ENCODE results near the gene MYO18B.

Gene MYO18B

DNA sequence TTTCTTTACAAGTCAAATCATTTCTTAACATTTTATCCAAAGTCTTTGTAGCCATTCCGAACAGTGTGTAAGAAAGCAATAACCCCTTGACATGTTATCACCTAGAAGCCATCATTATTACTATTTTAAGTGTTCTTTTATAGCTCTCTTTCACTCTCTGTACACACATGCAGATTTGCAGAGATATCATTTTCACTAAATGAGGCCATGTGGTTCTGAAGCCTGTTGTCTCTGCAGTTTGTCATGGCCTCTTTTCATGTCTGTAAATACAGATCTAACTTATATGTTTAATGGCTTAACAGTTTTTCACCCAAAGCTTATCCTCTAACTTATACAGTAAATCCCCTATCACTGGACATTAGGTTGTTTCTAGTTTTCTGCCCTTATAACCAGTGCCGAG, 166.8 kb downstream of the MYO18B start:
- no peak for DNase-seq

DNA sequence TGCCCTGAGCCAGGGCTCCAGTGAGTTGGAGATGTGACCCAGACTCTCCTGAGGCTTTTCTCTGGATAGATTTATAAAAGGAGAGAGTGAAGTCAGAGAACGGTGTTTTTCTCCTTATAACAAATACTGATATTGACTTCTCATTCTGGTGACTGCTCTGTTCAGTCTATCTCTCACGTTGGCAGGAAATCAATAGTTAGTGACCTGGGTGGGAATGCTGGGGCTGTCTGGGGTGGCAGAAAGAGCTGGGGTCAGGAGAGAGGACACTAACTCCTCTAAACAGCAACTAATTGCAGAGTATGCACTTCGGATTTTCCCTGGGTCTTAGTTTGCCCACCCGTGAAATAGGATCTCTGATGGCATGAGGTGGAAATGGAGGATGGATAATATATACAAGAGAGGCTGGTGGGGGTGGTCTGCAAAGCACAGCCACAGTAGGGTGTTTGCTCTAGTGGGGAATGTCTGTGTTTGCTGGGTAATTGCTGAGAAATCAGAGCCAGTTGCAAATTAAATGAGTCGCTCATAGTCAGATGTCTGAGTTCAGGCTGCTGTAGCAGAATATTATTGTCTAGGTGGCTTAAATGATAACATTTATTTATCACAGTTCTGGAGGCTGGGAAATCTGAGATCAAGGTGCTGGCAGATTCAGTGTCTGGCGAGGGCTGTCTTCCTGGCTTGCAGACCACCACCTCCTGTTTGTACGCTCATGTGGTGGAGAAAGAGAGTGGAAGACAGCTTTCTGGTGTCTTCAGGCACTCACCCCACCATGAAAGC, 167.8 kb downstream of the MYO18B start:
- no peak for DNase-seq

GRCh38 chr22:25911243-25911972, 169.4 kb downstream of the MYO18B start:
- DNase-seq = no peak

GRCh38 chr22:25919452-25919851, 177.5 kb downstream of the MYO18B start:
- no peak for DNase-seq

DNA sequence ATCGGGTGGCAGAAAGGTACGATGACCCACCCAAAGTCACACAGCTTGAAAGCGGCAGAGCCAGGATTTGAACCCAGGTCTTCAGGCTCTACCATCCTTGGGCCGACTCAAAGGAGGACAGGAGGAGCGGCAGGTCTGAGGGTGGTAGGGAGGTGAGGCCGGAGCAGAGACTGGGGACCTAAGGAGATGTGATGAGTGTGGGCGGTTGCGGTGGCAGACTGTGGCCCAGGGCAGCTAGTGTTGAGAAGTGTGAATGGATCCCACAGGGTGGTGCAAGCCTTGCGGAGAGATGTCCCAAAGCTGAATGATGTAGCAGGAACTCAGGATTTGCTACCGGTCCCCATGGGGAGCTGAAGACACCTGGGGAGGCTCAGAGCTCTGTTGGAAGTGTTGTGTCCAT, 180.2 kb downstream of the MYO18B start:
- DNase-seq = no peak

- no peak for DNase-seq
Observed at GRCh38 chr22:25923914-25924313, 181.9 kb downstream of the MYO18B start.

DNA sequence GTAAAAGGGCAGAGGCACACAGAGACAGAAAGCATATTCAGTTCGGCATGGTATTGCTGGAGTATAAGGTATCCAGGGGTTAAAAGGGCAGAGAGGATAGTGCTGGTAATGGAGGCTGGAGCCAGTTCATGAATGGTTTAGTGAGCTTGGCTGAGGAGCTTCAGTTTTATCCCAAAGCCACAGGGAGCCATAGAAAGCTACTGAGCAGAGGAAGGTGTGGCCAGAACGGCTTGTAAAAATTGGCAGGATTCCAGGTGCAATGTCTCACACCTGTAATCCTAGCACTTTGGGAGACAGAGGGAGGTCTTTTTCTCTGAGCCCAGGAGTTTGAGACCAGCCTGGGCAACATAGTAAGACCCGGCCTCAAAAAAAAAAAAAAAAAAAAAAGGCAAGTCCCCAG, 186.1 kb downstream of the MYO18B start:
- DNase-seq = no peak

- no peak for DNase-seq
Observed at GRCh38 chr22:25929321-25929878, 187.4 kb downstream of the MYO18B start.

- no peak for DNase-seq
Observed at GRCh38 chr22:25930083-25930482, 188.1 kb downstream of the MYO18B start.

- DNase-seq = no peak
Observed at GRCh38 chr22:25930788-25931310, 188.9 kb downstream of the MYO18B start.

DNA sequence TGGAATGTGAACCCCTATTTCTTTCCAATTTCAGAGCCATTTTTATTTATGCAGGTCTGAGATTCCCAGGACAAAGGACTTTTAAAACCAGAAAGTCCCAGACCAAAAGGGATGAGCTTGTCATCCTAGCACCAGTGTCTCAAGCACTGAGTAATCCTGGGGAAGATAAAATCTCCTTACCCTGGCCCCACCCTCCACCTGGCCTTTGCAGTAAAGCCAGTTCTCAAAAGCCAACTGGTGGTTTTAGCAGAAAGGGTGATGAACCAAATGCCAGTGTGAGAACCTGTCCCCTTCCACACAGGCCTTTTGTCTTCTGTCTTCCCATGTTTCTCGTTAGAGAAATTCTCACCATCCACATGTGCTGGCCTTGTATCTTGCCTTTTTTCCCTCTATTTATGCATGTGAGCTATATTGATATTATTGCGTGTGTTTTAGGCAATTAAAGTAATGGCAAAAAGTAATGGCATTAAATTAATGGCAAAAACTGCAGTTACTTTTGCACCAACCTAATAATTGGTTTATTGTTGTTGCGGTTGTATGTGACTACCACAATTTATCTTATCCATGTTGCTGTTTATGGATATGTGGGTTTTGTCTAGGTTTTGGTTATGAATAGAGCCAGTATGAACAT, 191.3 kb downstream of the MYO18B start:
- DNase-seq = no peak

GRCh38 chr22:25935266-25936058, 193.5 kb downstream of the MYO18B start:
- no peak for DNase-seq

- no peak for DNase-seq
Observed at GRCh38 chr22:25938151-25938550, 196.2 kb downstream of the MYO18B start.

GRCh38 chr22:25939384-25939783, 197.4 kb downstream of the MYO18B start:
- DNase-seq = no peak

DNA sequence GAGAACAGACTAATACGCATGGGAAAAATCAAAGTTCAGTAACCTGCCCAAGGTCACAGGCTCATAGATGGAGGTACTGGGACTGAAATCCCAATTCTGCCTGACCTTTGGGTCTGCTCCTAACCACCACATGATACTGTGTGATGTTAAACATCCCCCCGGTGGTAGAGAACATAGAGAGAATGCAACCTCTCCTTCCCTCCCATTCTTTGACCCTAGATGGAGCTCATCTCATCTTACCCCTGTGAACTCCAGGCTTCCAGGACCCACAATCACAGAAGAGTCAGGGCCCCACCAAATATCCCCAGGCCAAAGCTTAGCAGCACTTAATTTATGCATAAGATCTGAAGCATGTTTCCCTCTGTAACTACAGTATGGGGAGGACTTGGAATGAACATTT, 198.5 kb downstream of the MYO18B start:
- no peak for DNase-seq

GRCh38 chr22:25941365-25941960, 199.5 kb downstream of the MYO18B start:
- DNase-seq = no peak

DNA sequence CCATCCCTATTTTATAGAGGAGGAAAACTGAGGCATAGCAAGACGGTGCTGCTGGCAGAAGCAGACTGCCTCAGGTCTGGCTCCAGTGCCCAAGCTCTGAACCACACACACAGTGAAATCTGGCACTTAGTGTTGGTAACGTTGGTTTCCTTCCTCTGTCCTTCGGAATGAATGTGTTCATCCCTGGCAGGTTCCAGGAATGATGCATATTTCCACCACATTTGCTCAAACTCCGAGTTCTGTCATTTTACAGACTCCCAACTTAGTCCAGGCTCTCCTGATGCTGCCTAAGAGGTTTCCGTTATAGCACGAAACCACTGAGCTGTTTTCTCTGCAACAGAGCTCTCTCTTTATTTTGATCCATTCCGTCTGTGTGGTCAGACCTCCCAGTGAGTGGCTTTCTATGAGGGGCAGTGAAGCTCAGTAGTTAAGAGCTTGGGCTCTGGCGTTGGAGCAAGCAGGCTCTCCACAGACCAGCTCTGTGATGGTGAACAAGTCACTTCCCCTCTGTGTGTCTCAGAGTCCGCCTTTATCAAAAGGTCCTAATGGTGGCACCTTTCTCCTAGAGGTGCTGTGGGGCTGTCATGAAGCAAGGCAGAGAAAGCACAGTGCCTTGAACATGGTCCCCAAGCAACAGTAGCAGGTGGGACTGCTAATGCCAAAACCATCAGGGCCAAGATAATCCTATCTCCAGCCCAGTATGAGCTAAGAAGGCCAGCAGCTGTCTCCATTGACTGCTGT, 200.3 kb downstream of the MYO18B start:
- no peak for DNase-seq

GRCh38 chr22:25942856-25943411, 200.9 kb downstream of the MYO18B start:
- no peak for DNase-seq

DNA sequence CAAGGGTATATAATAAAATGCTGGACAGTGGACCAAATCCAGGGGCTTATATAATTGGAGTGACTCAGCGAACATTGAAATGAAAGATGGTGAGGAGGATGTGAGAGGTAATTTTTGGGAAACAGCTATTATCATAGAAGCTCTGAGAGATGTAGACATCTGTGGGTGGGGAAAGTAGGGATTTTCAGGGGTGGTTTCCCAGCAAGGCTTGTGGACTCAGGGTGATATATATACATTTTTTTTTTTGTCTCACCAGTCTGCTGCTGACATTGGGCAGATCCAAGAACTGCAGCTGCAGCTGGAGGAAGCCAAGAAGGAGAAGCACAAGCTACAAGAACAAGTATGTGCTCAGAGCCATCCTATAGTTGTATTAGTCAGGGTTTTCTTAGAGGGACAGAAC, 208.1 kb downstream of the MYO18B start:
- no peak for DNase-seq

DNA sequence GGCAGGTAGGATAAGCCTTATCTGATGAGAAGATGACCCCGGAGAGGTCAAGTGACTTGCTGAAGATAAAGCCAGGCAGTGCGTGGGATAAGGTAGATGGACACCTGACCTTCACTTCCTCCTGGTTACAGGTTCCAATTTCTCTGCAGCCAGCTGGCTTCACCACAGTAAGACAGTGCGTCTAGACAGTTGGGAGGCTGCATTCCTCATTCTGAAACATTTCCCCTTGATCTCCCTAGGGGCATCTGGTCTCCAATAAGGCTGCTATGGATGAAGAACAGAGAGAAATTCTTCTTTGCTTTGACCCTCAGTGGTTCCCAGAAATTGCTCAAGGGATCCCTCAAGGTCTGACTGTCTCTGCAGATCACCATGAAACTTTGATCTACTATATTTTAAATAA, 211.3 kb downstream of the MYO18B start:
- no peak for DNase-seq

- no peak for DNase-seq
Observed at GRCh38 chr22:25953919-25954318, 211.9 kb downstream of the MYO18B start.

All from stimulated activated CD8-positive, alpha-beta memory T cell treated with anti-CD3 and anti-CD28 coated beads, Interleukin-4, amount 100 ng/mL, for 48 hours (primary cell).